Esophagus muscularis mucosa (tissue), 3 donors: ENCODE measurements around the gene ARF4.

Source experiments
- POLR2A ChIP-seq: fragments of 450-650 bp; IDR thresholded peaks from one replicate; pipeline ENCODE4 v1.6.1; 2017; ENCODE audit warnings: antibody characterized with exemption, moderate library complexity, mild to moderate bottlenecking, low read depth
- TF ChIP-seq, protein P1 (sequence below), 3 experiments: fragments of 200-600 bp in 2 of 3; fragments of 450-650 bp in 1 of 3; sonication (generic) in 2 of 3; IDR thresholded peaks; one replicate each; pipeline ENCODE4 v1.5.1; 2017 to 2019; ENCODE audit warnings: antibody characterized with exemption in 3 of 3, mild to moderate bottlenecking in 2 of 3, moderate library complexity in 1 of 3

DNA sequence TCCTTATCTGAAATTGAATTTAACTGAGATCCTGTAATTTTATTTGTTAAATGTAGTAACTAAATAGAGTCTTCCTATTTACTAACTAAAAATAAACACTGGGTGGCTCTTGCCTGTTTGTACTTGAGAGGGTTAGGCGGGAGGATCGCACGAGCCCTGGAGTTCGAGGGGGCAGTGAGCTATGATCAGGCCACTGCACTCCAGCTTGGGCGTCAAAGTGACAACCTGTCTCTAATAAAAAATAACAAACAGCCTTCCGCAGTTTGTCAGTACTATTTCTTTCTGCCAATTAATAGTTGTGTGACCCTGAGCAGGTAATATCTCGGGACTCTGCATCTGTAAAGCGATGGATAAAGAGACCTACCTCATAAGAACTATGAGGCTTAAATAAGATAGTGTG lies 41.8 kb downstream of the ARF4 start:
- TF ChIP-seq, protein P1, sequence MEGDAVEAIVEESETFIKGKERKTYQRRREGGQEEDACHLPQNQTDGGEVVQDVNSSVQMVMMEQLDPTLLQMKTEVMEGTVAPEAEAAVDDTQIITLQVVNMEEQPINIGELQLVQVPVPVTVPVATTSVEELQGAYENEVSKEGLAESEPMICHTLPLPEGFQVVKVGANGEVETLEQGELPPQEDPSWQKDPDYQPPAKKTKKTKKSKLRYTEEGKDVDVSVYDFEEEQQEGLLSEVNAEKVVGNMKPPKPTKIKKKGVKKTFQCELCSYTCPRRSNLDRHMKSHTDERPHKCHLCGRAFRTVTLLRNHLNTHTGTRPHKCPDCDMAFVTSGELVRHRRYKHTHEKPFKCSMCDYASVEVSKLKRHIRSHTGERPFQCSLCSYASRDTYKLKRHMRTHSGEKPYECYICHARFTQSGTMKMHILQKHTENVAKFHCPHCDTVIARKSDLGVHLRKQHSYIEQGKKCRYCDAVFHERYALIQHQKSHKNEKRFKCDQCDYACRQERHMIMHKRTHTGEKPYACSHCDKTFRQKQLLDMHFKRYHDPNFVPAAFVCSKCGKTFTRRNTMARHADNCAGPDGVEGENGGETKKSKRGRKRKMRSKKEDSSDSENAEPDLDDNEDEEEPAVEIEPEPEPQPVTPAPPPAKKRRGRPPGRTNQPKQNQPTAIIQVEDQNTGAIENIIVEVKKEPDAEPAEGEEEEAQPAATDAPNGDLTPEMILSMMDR (IDR thresholded peaks at IDR 0.05), result no peak
- no peak for TF ChIP-seq POLR2A
